ENCODE results near the gene RPL13A.

- TF ChIP-seq, protein P1, sequence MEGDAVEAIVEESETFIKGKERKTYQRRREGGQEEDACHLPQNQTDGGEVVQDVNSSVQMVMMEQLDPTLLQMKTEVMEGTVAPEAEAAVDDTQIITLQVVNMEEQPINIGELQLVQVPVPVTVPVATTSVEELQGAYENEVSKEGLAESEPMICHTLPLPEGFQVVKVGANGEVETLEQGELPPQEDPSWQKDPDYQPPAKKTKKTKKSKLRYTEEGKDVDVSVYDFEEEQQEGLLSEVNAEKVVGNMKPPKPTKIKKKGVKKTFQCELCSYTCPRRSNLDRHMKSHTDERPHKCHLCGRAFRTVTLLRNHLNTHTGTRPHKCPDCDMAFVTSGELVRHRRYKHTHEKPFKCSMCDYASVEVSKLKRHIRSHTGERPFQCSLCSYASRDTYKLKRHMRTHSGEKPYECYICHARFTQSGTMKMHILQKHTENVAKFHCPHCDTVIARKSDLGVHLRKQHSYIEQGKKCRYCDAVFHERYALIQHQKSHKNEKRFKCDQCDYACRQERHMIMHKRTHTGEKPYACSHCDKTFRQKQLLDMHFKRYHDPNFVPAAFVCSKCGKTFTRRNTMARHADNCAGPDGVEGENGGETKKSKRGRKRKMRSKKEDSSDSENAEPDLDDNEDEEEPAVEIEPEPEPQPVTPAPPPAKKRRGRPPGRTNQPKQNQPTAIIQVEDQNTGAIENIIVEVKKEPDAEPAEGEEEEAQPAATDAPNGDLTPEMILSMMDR (IDR thresholded peaks at IDR 0.05) = no peak
- TF ChIP-seq POLR2A (IDR thresholded peaks at IDR 0.05) = no peak
Observed at GRCh38 chr19:49439836-49440235, 47.6 kb upstream of the RPL13A start.

Data from ovary (tissue), 3 donors.